GM23338 (cell line): ENCODE measurements around the gene ORAI1. TPM values are rescaled to one million over a fixed set of nuclear protein-coding genes. Genes with fewer than 3 reads are reported as not detected.

ENCODE experiments used
- ATAC-seq: fragments of 200-7000 bp; cut with Tn5 transposase; 3 replicates; pipeline ENCODE4 v1.9.1; 2020
- DNase-seq: peaks from one replicate; pipeline ENCODE4 v3.0.0-alpha.2; 2015; ENCODE audit warnings: low spot score
- H2AFZ ChIP-seq: fragments of 200-600 bp; sonication (generic); 2 replicates; pipeline ENCODE4 v1.8.0; 2016; ENCODE audit warnings: antibody characterized with exemption, mild to moderate bottlenecking, moderate library complexity
- H3F3A ChIP-seq: fragments of 200-600 bp; sonication (generic); replicated peaks from 2 replicates; pipeline ENCODE4 v1.8.0; 2017; ENCODE audit warnings: antibody characterized with exemption, mixed run types, low read depth
- H3K27ac ChIP-seq: fragments of 200-600 bp; sonication (generic); 2 replicates; pipeline ENCODE4 v1.6.1; 2016; ENCODE audit warnings: low read depth
- H3K27me3 ChIP-seq: fragments of 200-600 bp; sonication (generic); 2 replicates; pipeline ENCODE4 v1.8.0; 2016; ENCODE audit warnings: mild to moderate bottlenecking, mixed run types, moderate library complexity; ENCODE audit not compliant: insufficient read depth
- H3K36me3 ChIP-seq: fragments of 200-600 bp; sonication (generic); 2 replicates; pipeline ENCODE4 v1.8.0; 2016; ENCODE audit warnings: mild to moderate bottlenecking; ENCODE audit not compliant: insufficient read depth
- H3K4me1 ChIP-seq: fragments of 200-600 bp; sonication (generic); 2 replicates; pipeline ENCODE4 v1.8.0; 2016; ENCODE audit warnings: mild to moderate bottlenecking, moderate library complexity; ENCODE audit not compliant: insufficient read depth
- H3K4me2 ChIP-seq: fragments of 200-600 bp; sonication (generic); 2 replicates; pipeline ENCODE4 v1.7.1; 2017; ENCODE audit warnings: mixed run types
- H3K4me3 ChIP-seq: fragments of 200-600 bp; sonication (generic); 2 replicates; pipeline ENCODE4 v1.6.1; 2016; ENCODE audit warnings: mixed run types
- H3K79me2 ChIP-seq: fragments of 200-600 bp; sonication (generic); replicated peaks from 2 replicates; pipeline ENCODE4 v1.8.0; 2017; ENCODE audit warnings: mild to moderate bottlenecking; ENCODE audit not compliant: insufficient read depth
- H3K9me2 ChIP-seq: fragments of 200-600 bp; sonication (generic); 2 replicates; pipeline ENCODE4 v1.8.0; 2017; ENCODE audit not compliant: insufficient read depth
- H4K20me1 ChIP-seq: fragments of 200-600 bp; sonication (generic); replicated peaks from 2 replicates; pipeline ENCODE4 v1.8.0; 2017; ENCODE audit warnings: mild to moderate bottlenecking; ENCODE audit not compliant: insufficient read depth
- H3K27ac Mint-ChIP-seq: 2 replicates; pipeline ENCODE4 v1.8.0; 2020; ENCODE audit warnings: inconsistent platforms, mild to moderate bottlenecking, moderate library complexity, mixed read lengths
- H3K27me3 Mint-ChIP-seq: 3 replicates; pipeline ENCODE4 v1.8.0; 2022; ENCODE audit warnings: low read depth, mild to moderate bottlenecking, moderate library complexity, mixed read lengths, inconsistent platforms; ENCODE audit not compliant: insufficient read depth, poor library complexity
- H3K36me3 Mint-ChIP-seq: 3 replicates; pipeline ENCODE4 v1.8.0; 2021; ENCODE audit warnings: low read depth, mild to moderate bottlenecking, inconsistent platforms, moderate library complexity, mixed read lengths
- H3K4me1 Mint-ChIP-seq: 3 replicates; pipeline ENCODE4 v1.8.0; 2020; ENCODE audit warnings: mild to moderate bottlenecking, inconsistent platforms, mixed read lengths
- H3K4me3 Mint-ChIP-seq: 3 replicates; pipeline ENCODE4 v1.8.0; 2021; ENCODE audit warnings: moderate library complexity, mild to moderate bottlenecking, inconsistent platforms, mixed read lengths
- H3K9me3 Mint-ChIP-seq: 3 replicates; pipeline ENCODE4 v1.8.0; 2020; ENCODE audit warnings: moderate library complexity, mild to moderate bottlenecking, inconsistent platforms, mixed read lengths
- CREB1 ChIP-seq: fragments of 250-450 bp; sonication (Bioruptor Pico); IDR thresholded peaks from 2 replicates; pipeline ENCODE4 v1.5.0; 2020; ENCODE audit warnings: low read depth, mild to moderate bottlenecking, moderate library complexity
- CTCF ChIP-seq, 2 experiments: fragments of 200-600 bp in 1 of 2; sonication (generic) in 1 of 2; conservative IDR thresholded peaks; 2 replicates each; pipeline versions ENCODE4 v1.5.1 to v1.6.1; 2016 to 2017; ENCODE audit warnings: antibody characterized with exemption in 2 of 2, low read depth in 2 of 2, mild to moderate bottlenecking in 2 of 2, moderate library complexity in 1 of 2
- ETS1 ChIP-seq: IDR thresholded peaks from 2 replicates; pipeline ENCODE4 v1.6.1; 2016; ENCODE audit warnings: antibody characterized with exemption
- EZH2 ChIP-seq: fragments of 200-600 bp; sonication (generic); IDR thresholded peaks from one replicate; pipeline ENCODE4 v1.8.0; 2017; ENCODE audit warnings: antibody characterized with exemption, mild to moderate bottlenecking, low read depth; ENCODE audit not compliant: unreplicated experiment
- EZH2phosphoT487 ChIP-seq: fragments of 200-600 bp; sonication (generic); IDR thresholded peaks from one replicate; pipeline ENCODE4 v1.8.1; 2018; ENCODE audit warnings: antibody characterized with exemption; ENCODE audit not compliant: unreplicated experiment
- JUNB ChIP-seq: IDR thresholded peaks from one replicate; pipeline ENCODE4 v1.6.1; 2016; ENCODE audit warnings: antibody characterized with exemption; ENCODE audit not compliant: unreplicated experiment
- NANOG ChIP-seq: IDR thresholded peaks from 2 replicates; pipeline ENCODE4 v1.6.1; 2016; ENCODE audit warnings: antibody characterized with exemption, borderline replicate concordance
- POLR2AphosphoS5 ChIP-seq: IDR thresholded peaks from 2 replicates; pipeline ENCODE4 v1.6.1; 2016; ENCODE audit warnings: antibody characterized with exemption, low read depth
- STAT1 ChIP-seq: IDR thresholded peaks from one replicate; pipeline ENCODE4 v1.6.1; 2016; ENCODE audit warnings: antibody characterized with exemption; ENCODE audit not compliant: unreplicated experiment
- ZNF114 ChIP-seq: fragments of 250-450 bp; sonication (Bioruptor Pico); IDR thresholded peaks from 2 replicates; pipeline ENCODE4 v1.5.0; 2020; ENCODE audit warnings: mild to moderate bottlenecking, moderate library complexity
- ZNF331 ChIP-seq: fragments of 250-450 bp; sonication (Bioruptor Pico); IDR thresholded peaks from 2 replicates; pipeline ENCODE4 v1.5.0; 2020; ENCODE audit warnings: low read depth, mild to moderate bottlenecking, moderate library complexity
- ZNF462 ChIP-seq: fragments of 250-450 bp; sonication (Bioruptor Pico); IDR thresholded peaks from 2 replicates; pipeline ENCODE4 v1.5.0; 2020; ENCODE audit warnings: mild to moderate bottlenecking, moderate library complexity
- polyA plus RNA-seq: library from polyadenylated mRNA; unstranded; fragments of >200 nt; fragmentation: Nextera tagmentation; extraction: Ambion mirVana; gene quantifications from 2 replicates; pipeline ENCODE4 v1.2.1, GENCODE V29; 2016
- total RNA-seq: library from RNA; depleted of rRNA; stranded (reverse); fragments of >200 nt; shearing (Covaris generic); gene quantifications from 2 replicates; pipeline ENCODE4 v1.2.3, GENCODE V29; 2014
- TF ChIP-seq, protein P1 (sequence below): IDR thresholded peaks from one replicate; pipeline ENCODE4 v1.6.1; 2018; ENCODE audit warnings: antibody characterized with exemption; ENCODE audit not compliant: unreplicated experiment

Gene ORAI1
- total and polyA plus RNA-seq, 2 experiments from 2014 or later = 23.7 to 32.0 TPM

DNA sequence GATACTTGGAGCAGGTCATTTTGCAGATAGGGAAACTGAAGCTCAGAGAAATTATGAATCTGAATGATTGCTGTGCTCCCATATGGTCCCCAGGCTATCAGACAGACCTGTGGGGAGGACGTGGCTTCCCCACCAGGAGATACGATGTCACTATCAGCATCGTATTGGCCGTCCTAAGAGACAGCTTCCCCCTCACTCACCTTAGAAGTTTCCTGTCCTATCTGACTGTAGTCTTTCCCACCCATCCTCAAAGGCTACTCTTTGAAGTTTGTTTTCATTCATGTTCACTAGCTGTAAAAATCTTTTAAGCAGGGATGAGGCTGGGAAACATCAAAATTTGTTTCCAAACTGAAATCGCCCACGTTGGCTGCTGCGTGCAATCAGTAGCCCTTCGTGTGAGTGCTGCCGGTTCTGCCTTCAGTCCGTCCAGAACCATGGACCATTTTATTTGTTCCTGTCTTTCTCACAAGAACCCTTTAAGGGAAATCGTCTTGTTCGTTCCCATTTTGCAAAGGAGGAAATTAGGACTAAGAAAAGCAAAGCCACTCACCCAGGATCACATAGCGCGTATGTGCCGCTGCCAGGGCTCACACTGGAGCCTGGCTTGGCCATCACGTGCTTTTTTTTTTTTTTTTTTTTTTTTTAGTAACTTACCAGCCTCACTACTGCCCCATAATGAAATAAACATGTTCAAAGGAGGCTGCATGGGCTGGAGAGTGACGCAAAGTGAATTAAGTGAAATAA, 44.5 kb upstream of the ORAI1 start:
- DNase-seq = no peak
- peak overlapping the region; percentile 90 for H3K4me3 Mint-ChIP-seq

More for the DNA sequence above, 44.5 kb upstream of the ORAI1 start:
- H3F3A ChIP-seq = peaks cover 29% of the 10 kb centered on the region
- no peaks in the 10 kb centered on the region for H3K36me3 ChIP-seq
- H4K20me1 ChIP-seq = no peaks in the 10 kb centered on the region
- H3K9me2 ChIP-seq = no peaks in the 10 kb centered on the region
- peak overlapping the region; percentile 90 for H3K4me3 ChIP-seq
- no peak overlapping the region for H2AFZ ChIP-seq
- Mint-ChIP-seq H3K36me3 (peaks cover 12% of the 10 kb centered on the region), H3K27me3 (peaks cover 8% of the 10 kb centered on the region), H3K4me1 (peaks cover 27% of the 10 kb centered on the region), H3K27ac (peak overlapping the region; percentile 94), H3K9me3 (no peaks in the 10 kb centered on the region)
- H3K4me1 ChIP-seq = peaks cover 12% of the 10 kb centered on the region
- peak overlapping the region; percentile 100 for H3K27ac ChIP-seq
- H3K79me2 ChIP-seq = peaks cover 72% of the 10 kb centered on the region
- peak overlapping the region; percentile 97 for H3K4me2 ChIP-seq
- TF ChIP-seq, protein P1, sequence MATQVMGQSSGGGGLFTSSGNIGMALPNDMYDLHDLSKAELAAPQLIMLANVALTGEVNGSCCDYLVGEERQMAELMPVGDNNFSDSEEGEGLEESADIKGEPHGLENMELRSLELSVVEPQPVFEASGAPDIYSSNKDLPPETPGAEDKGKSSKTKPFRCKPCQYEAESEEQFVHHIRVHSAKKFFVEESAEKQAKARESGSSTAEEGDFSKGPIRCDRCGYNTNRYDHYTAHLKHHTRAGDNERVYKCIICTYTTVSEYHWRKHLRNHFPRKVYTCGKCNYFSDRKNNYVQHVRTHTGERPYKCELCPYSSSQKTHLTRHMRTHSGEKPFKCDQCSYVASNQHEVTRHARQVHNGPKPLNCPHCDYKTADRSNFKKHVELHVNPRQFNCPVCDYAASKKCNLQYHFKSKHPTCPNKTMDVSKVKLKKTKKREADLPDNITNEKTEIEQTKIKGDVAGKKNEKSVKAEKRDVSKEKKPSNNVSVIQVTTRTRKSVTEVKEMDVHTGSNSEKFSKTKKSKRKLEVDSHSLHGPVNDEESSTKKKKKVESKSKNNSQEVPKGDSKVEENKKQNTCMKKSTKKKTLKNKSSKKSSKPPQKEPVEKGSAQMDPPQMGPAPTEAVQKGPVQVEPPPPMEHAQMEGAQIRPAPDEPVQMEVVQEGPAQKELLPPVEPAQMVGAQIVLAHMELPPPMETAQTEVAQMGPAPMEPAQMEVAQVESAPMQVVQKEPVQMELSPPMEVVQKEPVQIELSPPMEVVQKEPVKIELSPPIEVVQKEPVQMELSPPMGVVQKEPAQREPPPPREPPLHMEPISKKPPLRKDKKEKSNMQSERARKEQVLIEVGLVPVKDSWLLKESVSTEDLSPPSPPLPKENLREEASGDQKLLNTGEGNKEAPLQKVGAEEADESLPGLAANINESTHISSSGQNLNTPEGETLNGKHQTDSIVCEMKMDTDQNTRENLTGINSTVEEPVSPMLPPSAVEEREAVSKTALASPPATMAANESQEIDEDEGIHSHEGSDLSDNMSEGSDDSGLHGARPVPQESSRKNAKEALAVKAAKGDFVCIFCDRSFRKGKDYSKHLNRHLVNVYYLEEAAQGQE = no peak
- TF ChIP-seq ZNF114 = no peak
- TF ChIP-seq NANOG = no peak
- TF ChIP-seq JUNB = no peak
- TF ChIP-seq EZH2phosphoT487 = no peak
- TF ChIP-seq CTCF (conservative IDR thresholded peaks at IDR 0.05; ENCODE audit: low read depth in 2 of 2) = no peak
- TF ChIP-seq EZH2 = no peak
- TF ChIP-seq ETS1 = no peak
- no peak for TF ChIP-seq ZNF331 (CRISPR knock-in tag)
- TF ChIP-seq ZNF462 (CRISPR knock-in tag) = no peak
- TF ChIP-seq STAT1 = no peak
- no peak for TF ChIP-seq POLR2AphosphoS5
- TF ChIP-seq CREB1 (CRISPR knock-in tag) = no peak
- peak; percentile 1; the same call in 1 of the 3 replicates for ATAC-seq
- H3K27me3 ChIP-seq = no peaks in the 10 kb centered on the region
